ENCODE results near the gene MYL6B. TPM values are rescaled to one million over a fixed set of nuclear protein-coding genes. Genes with fewer than 3 reads are reported as not detected.
A peak's percentile ranks its signal among the peaks of the same experiment; 100 is the strongest.

Gene MYL6B
- 58.8 and 67.6 TPM in 2 replicates for total RNA-seq

GRCh38 chr12:56152132-56152755, at the start of gene MYL6B:
Gene MYL6B, plus strand, starts transcription at chr12:56152587. Its CDS starts 1,332 bp downstream, at chr12:56153919.
- intact Hi-C loops (cut with micrococcal nuclease), result loop anchor here (1.0 to 10.0 kb wide), 12 partner anchors 8 to 1395 kb away; partner anchors contain the start of genes ATP5F1B, DCTN2, ESYT1 and PA2G4
- Mint-ChIP-seq H3K9me3 (no peaks in the 10 kb centered on the region), H3K36me3 (ENCODE audit: low read depth) (peaks cover 14% of the 10 kb centered on the region), H3K27ac (peak within 1 kb of the TSS; percentile 99), H3K4me1 (ENCODE audit: low read depth) (peaks cover 36% of the 10 kb centered on the region), H3K27me3 (ENCODE audit: insufficient read depth) (no peaks in the 10 kb centered on the region), H3K4me3 (peak within 1 kb of the TSS; percentile 88)
- DNase-seq (ENCODE audit: low spot score), result peak; percentile 92

GRCh38 chr12:56102683-56103065, 49.7 kb upstream of the MYL6B start:
- no peaks in the 10 kb centered on the region for H3K9me3 Mint-ChIP-seq
- peak overlapping the region; percentile 89 for H3K27ac Mint-ChIP-seq
- peaks cover 25% of the 10 kb centered on the region for H3K36me3 Mint-ChIP-seq (ENCODE audit: low read depth)
- peak overlapping the region; percentile 98 for H3K4me3 Mint-ChIP-seq
- intact Hi-C loops (cut with micrococcal nuclease), result no loop called here
- peaks cover 2% of the 10 kb centered on the region for H3K27me3 Mint-ChIP-seq (ENCODE audit: insufficient read depth)
- H3K4me1 Mint-ChIP-seq (ENCODE audit: low read depth), result peaks cover 49% of the 10 kb centered on the region
- no peak for DNase-seq (ENCODE audit: low spot score)

GRCh38 chr12:56103066-56103711, 49.2 kb upstream of the MYL6B start:
- Mint-ChIP-seq H3K4me1 (ENCODE audit: low read depth) (peaks cover 49% of the 10 kb centered on the region), H3K9me3 (no peaks in the 10 kb centered on the region), H3K27ac (peak overlapping the region; percentile 89), H3K27me3 (ENCODE audit: insufficient read depth) (no peaks in the 10 kb centered on the region), H3K36me3 (ENCODE audit: low read depth) (peaks cover 30% of the 10 kb centered on the region), H3K4me3 (peak overlapping the region; percentile 98)
- intact Hi-C loops (cut with micrococcal nuclease), result no loop called here
- no peak for DNase-seq (ENCODE audit: low spot score)

- no peaks in the 10 kb centered on the region for H3K9me3 Mint-ChIP-seq
- no peaks in the 10 kb centered on the region for H3K27me3 Mint-ChIP-seq (ENCODE audit: insufficient read depth)
- H3K36me3 Mint-ChIP-seq (ENCODE audit: low read depth), result peaks cover 35% of the 10 kb centered on the region
- no peak for DNase-seq (ENCODE audit: low spot score)
- H3K4me3 Mint-ChIP-seq, result peak overlapping the region; percentile 98
- intact Hi-C loops (cut with micrococcal nuclease), result loop anchor here (1.0 kb wide), 14 partner anchors 13 to 585 kb away; partner anchors contain the start of genes DNAJC14, MYL6B, PTGES3 and RPL41
- H3K27ac Mint-ChIP-seq, result peak overlapping the region; percentile 89
- H3K4me1 Mint-ChIP-seq (ENCODE audit: low read depth), result peaks cover 49% of the 10 kb centered on the region
Measured at GRCh38 chr12:56103823-56104108, 48.6 kb upstream of the MYL6B start.

DNA sequence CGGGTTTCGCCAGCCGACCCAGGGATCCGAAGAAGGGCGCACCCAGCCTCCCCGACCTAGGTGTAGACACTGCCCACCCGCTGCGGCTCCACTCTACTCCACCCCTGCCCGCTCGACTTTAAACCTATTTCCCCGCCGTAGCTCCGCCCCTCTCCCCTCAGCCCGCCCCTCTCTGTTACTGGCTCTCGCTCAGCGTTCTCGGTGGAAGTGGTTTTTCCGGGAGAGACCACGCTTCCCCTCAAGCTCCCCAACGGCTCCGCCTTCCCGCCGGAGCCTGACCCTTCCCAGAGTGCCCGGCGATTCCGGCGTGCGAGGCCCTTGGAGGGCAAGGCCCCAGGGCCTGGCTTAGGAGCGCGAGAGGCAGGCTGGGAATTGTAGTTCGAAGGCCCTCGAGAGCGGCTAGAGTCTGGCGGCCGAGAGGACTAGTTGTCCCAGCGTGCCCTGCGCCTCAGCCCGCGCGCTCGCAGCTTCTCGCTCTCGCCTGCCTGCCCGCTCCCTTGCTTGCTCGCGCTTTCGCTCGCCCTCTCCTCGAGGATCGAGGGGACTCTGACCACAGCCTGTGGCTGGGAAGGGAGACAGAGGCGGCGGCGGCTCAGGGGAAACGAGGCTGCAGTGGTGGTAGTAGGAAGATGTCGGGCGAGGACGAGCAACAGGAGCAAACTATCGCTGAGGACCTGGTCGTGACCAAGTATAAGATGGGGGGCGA, 48.1 kb upstream of the MYL6B start, which contains the start of gene PA2G4:
Gene PA2G4 (plus strand): TSS at position 451 of the 706 bp plus-strand sequence. CDS start 179 bp downstream, at position 630.
- peak within 1 kb of the TSS; percentile 89 for H3K27ac Mint-ChIP-seq
- peak; percentile 99 for DNase-seq (ENCODE audit: low spot score)
- H3K4me1 Mint-ChIP-seq (ENCODE audit: low read depth), result peaks cover 49% of the 10 kb centered on the region
- peaks cover 39% of the 10 kb centered on the region for H3K36me3 Mint-ChIP-seq (ENCODE audit: low read depth)
- no peaks in the 10 kb centered on the region for H3K27me3 Mint-ChIP-seq (ENCODE audit: insufficient read depth)
- intact Hi-C loops (cut with micrococcal nuclease), result loop anchor here (1.0 kb wide), 14 partner anchors 12 to 584 kb away; partner anchors contain the start of genes DNAJC14, MYL6B, PTGES3 and RPL41
- H3K4me3 Mint-ChIP-seq, result peak within 1 kb of the TSS; percentile 98
- H3K9me3 Mint-ChIP-seq, result no peaks in the 10 kb centered on the region

DNA sequence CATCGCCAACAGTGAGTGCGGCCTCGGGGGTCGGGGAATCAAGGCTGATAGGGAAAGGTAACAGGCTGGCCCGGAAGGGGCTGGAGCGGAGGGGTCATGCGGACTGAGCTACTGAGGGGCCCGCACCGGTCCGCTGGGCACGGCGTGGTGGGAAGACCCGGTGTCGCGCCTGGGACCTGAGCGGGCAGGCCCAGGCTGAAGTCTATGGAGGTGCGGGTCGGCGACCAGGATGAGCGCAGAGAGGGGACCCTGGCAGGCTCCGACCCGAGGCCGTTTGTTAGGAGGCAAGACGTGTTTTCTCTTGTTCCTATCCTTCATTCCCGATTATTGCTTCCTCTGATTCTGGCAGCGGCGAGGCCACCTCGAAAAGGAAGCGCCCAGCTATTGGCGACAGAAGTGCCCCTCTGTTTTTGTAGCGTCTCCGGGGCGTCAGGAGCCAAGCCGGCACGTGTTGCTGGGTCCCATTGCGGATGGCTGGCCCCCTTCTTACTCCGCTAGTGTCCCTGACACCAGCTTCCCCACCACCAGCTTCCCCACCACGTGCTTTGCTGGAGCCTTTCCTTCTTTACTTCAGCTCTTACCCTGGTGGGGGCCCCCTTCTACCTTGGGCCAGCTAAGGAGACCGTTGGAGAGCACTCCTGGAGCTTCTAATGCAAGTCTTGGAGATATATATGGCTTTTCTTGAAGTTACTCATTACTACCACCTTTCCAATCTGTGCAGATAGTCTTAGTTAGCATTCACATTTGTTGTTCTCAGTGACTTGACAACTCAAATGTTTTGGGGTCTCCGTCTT, 47.4 kb upstream of the MYL6B start:
- peaks cover 49% of the 10 kb centered on the region for H3K4me1 Mint-ChIP-seq (ENCODE audit: low read depth)
- no peaks in the 10 kb centered on the region for H3K27me3 Mint-ChIP-seq (ENCODE audit: insufficient read depth)
- H3K27ac Mint-ChIP-seq, result peak overlapping the region; percentile 89
- H3K36me3 Mint-ChIP-seq (ENCODE audit: low read depth), result peaks cover 44% of the 10 kb centered on the region
- peak overlapping the region; percentile 98 for H3K4me3 Mint-ChIP-seq
- peak; percentile 16 for DNase-seq (ENCODE audit: low spot score)
- H3K9me3 Mint-ChIP-seq, result no peaks in the 10 kb centered on the region
- intact Hi-C loops (cut with micrococcal nuclease), result loop anchor here (1.0 kb wide), 14 partner anchors 11 to 583 kb away; partner anchors contain the start of genes DNAJC14, MYL6B, PTGES3 and RPL41

DNA sequence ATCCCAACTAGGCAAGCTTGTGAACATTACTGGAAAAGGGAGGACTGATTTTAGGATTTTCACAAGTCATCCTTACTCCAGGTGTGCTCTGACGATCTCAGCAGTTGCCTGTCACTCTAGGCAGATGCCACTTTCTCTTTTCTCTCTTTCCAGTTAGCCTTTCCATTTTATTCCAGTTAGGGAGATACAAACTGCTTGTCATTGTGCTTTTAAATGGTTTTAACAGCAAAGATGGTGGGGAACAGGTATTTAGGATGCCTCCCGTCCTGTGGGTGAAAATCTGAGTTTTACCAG, 46.8 kb upstream of the MYL6B start:
- intact Hi-C loops (cut with micrococcal nuclease), result no loop called here
- peaks cover 49% of the 10 kb centered on the region for H3K4me1 Mint-ChIP-seq (ENCODE audit: low read depth)
- no peaks in the 10 kb centered on the region for H3K9me3 Mint-ChIP-seq
- DNase-seq (ENCODE audit: low spot score), result no peak
- peak overlapping the region; percentile 98 for H3K4me3 Mint-ChIP-seq
- H3K36me3 Mint-ChIP-seq (ENCODE audit: low read depth), result peaks cover 49% of the 10 kb centered on the region
- H3K27me3 Mint-ChIP-seq (ENCODE audit: insufficient read depth), result no peaks in the 10 kb centered on the region
- peak overlapping the region; percentile 89 for H3K27ac Mint-ChIP-seq

- H3K27ac Mint-ChIP-seq, result peak overlapping the region; percentile 68
- no peaks in the 10 kb centered on the region for H3K9me3 Mint-ChIP-seq
- peak overlapping the region; percentile 74 for H3K4me3 Mint-ChIP-seq
- intact Hi-C loops (cut with micrococcal nuclease), result no loop called here
- H3K4me1 Mint-ChIP-seq (ENCODE audit: low read depth), result peaks cover 39% of the 10 kb centered on the region
- peaks cover 62% of the 10 kb centered on the region for H3K36me3 Mint-ChIP-seq (ENCODE audit: low read depth)
- H3K27me3 Mint-ChIP-seq (ENCODE audit: insufficient read depth), result no peaks in the 10 kb centered on the region
- no peak for DNase-seq (ENCODE audit: low spot score)
Measured at GRCh38 chr12:56107242-56107641, 45.1 kb upstream of the MYL6B start.

DNA sequence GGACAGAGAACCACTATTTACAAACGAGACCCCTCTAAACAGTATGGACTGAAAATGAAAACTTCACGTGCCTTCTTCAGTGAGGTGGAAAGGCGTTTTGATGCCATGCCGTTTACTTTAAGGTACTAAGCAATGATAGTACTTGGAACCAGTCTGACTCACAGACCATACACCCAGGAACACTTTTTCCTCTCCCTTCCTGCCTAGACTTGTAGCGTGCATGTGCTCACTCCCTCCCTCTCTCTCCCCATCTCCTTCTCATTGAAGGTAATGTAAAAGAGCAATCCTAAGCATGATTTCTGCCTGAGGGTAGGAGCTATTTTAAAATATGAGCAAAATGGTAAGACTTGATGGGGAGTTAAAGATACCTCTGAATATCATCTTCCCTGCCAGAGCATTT, 41.8 kb upstream of the MYL6B start:
- Mint-ChIP-seq H3K36me3 (ENCODE audit: low read depth) (peaks cover 74% of the 10 kb centered on the region), H3K4me3 (no peak overlapping the region), H3K27ac (no peak overlapping the region), H3K27me3 (ENCODE audit: insufficient read depth) (no peaks in the 10 kb centered on the region), H3K9me3 (no peaks in the 10 kb centered on the region), H3K4me1 (ENCODE audit: low read depth) (peaks cover 21% of the 10 kb centered on the region)
- no peak for DNase-seq (ENCODE audit: low spot score)
- intact Hi-C loops (cut with micrococcal nuclease), result no loop called here

GRCh38 chr12:56114084-56114483, 38.3 kb upstream of the MYL6B start:
- Mint-ChIP-seq H3K4me1 (ENCODE audit: low read depth) (peaks cover 18% of the 10 kb centered on the region), H3K36me3 (ENCODE audit: low read depth) (peaks cover 62% of the 10 kb centered on the region), H3K27ac (peak overlapping the region; percentile 41), H3K4me3 (peak overlapping the region; percentile 13), H3K9me3 (no peaks in the 10 kb centered on the region), H3K27me3 (ENCODE audit: insufficient read depth) (no peaks in the 10 kb centered on the region)
- intact Hi-C loops (cut with micrococcal nuclease), result no loop called here
- DNase-seq (ENCODE audit: low spot score), result no peak

GRCh38 chr12:56115329-56115728, 37.1 kb upstream of the MYL6B start:
- intact Hi-C loops (cut with micrococcal nuclease), result loop anchor here (5.0 kb wide), 6 partner anchors 247 to 1133 kb away; partner anchors contain the start of genes APOF, ATP5F1B, NEMP1 and ORMDL2
- Mint-ChIP-seq H3K4me1 (ENCODE audit: low read depth) (peaks cover 31% of the 10 kb centered on the region), H3K36me3 (ENCODE audit: low read depth) (peaks cover 52% of the 10 kb centered on the region), H3K27ac (peak overlapping the region; percentile 99), H3K4me3 (peak overlapping the region; percentile 91), H3K27me3 (ENCODE audit: insufficient read depth) (no peaks in the 10 kb centered on the region), H3K9me3 (no peaks in the 10 kb centered on the region)
- DNase-seq (ENCODE audit: low spot score), result no peak
